Astrocyte (in vitro differentiated cells and primary cell): ENCODE measurements around the gene SORD. TPM values are rescaled to one million over a fixed set of nuclear protein-coding genes. Genes with fewer than 3 reads are reported as not detected.
"Not testable (repeated sequence)": the region's sequence is repeated elsewhere in the genome, so short reads cannot be mapped to it uniquely, and the experiment has no call there.

ENCODE experiments used
- DNase-seq: peaks from one replicate; pipeline ENCODE4 v3.0.0-alpha.2; 2010; ENCODE audit warnings: low read depth
- FAIRE-seq: peaks from 2 replicates; lab custom pipeline; 2011; peaks lifted over from hg19 to GRCh38; lab: Jason Lieb, UNC
- H2AFZ ChIP-seq: 2 replicates; pipeline ENCODE4 v1.6.0; 2012; ENCODE audit warnings: low read depth, low read length, inconsistent platforms
- H3K27ac ChIP-seq: 2 replicates; pipeline ENCODE4 v1.5.1; 2011; ENCODE audit warnings: low read depth, low read length, inconsistent platforms
- H3K27me3 ChIP-seq: 2 replicates; pipeline ENCODE4 v1.6.0; 2011; ENCODE audit warnings: low read length, inconsistent platforms; ENCODE audit not compliant: insufficient read depth
- H3K36me3 ChIP-seq: 2 replicates; pipeline ENCODE4 v1.5.1; 2011; ENCODE audit warnings: low read length, inconsistent platforms; ENCODE audit not compliant: insufficient read depth
- H3K4me1 ChIP-seq: 2 replicates; pipeline ENCODE4 v1.5.1; 2011; ENCODE audit warnings: low read length, inconsistent platforms; ENCODE audit not compliant: insufficient read depth
- H3K4me2 ChIP-seq: 2 replicates; pipeline ENCODE4 v1.6.0; 2012; ENCODE audit warnings: low read length, inconsistent platforms
- H3K4me3 ChIP-seq: 2 replicates; pipeline ENCODE4 v1.5.1; 2011; ENCODE audit warnings: low read depth, mild to moderate bottlenecking, low read length, inconsistent platforms; ENCODE audit not compliant: insufficient read depth
- H3K79me2 ChIP-seq: 2 replicates; pipeline ENCODE4 v1.6.0; 2012; ENCODE audit warnings: mild to moderate bottlenecking, low read length, inconsistent platforms; ENCODE audit not compliant: insufficient read depth
- H3K9ac ChIP-seq: 2 replicates; pipeline ENCODE4 v1.6.0; 2012; ENCODE audit warnings: mild to moderate bottlenecking, low read length, inconsistent platforms
- H3K9me3 ChIP-seq: 2 replicates; pipeline ENCODE4 v1.5.1; 2012; ENCODE audit warnings: low read depth, mild to moderate bottlenecking, low read length, inconsistent platforms; ENCODE audit not compliant: insufficient read depth
- H4K20me1 ChIP-seq: 2 replicates; pipeline ENCODE4 v1.6.0; 2012; ENCODE audit warnings: low read length, inconsistent platforms; ENCODE audit not compliant: insufficient read depth
- H3K27ac Mint-ChIP-seq: one replicate; pipeline ENCODE4 v1.8.0; 2021; ENCODE audit warnings: mild to moderate bottlenecking, mixed read lengths; ENCODE audit not compliant: unreplicated experiment
- H3K27me3 Mint-ChIP-seq: one replicate; pipeline ENCODE4 v1.8.0; 2021; ENCODE audit warnings: low read depth, mixed read lengths; ENCODE audit not compliant: unreplicated experiment
- H3K36me3 Mint-ChIP-seq: one replicate; pipeline ENCODE4 v1.8.0; 2021; ENCODE audit warnings: low read depth, mixed read lengths; ENCODE audit not compliant: unreplicated experiment
- H3K4me1 Mint-ChIP-seq: one replicate; pipeline ENCODE4 v1.8.0; 2021; ENCODE audit warnings: low read depth, mixed read lengths; ENCODE audit not compliant: unreplicated experiment
- H3K4me3 Mint-ChIP-seq: one replicate; pipeline ENCODE4 v1.8.0; 2021; ENCODE audit warnings: mild to moderate bottlenecking, moderate library complexity, mixed read lengths; ENCODE audit not compliant: unreplicated experiment
- H3K9me3 Mint-ChIP-seq: one replicate; pipeline ENCODE4 v1.8.0; 2021; ENCODE audit warnings: mild to moderate bottlenecking, mixed read lengths; ENCODE audit not compliant: unreplicated experiment
- CTCF ChIP-seq: IDR thresholded peaks from 2 replicates; pipeline ENCODE4 v1.5.1; 2011; ENCODE audit warnings: low read depth, mild to moderate bottlenecking, inconsistent platforms, low read length, moderate library complexity; ENCODE audit not compliant: insufficient read depth
- EZH2 ChIP-seq: IDR thresholded peaks from 2 replicates; pipeline ENCODE4 v1.6.1; 2012; ENCODE audit warnings: mild to moderate bottlenecking, low read length, inconsistent platforms; ENCODE audit not compliant: insufficient read depth
- total RNA-seq: library from RNA; stranded (reverse); gene quantifications from 2 replicates; pipeline ENCODE4 v1.2.1, GENCODE V29; 2021

SORD gene
- total RNA-seq, 1 donor from 2014 or later = 26.2 TPM

DNA sequence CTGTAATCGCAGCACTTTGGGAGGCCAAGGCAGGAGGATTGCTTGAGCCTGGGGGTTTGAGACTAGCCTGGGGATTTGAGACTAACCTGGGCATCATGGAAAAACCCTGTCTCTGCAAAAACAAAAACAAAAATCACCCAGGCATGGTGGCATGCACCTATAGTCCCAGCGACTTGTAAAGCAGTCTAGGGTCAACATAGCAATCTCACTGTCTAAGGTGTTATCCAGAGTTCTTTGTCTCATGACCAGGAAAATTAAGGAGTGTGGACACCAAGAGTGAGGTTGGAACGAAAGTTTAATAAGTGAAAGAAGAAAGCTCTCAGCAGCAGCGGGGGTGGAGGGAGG lies 25.4 kb downstream of the SORD start:
- peaks cover 31% of the 10 kb centered on the region for H3K36me3 Mint-ChIP-seq
- H3K4me3 ChIP-seq, FAIRE-seq, H3K27ac ChIP-seq, H3K79me2 ChIP-seq, H3K4me1 ChIP-seq, H3K4me2 ChIP-seq, H3K27ac Mint-ChIP-seq, H3K9ac ChIP-seq, H2AFZ ChIP-seq, H3K4me3 Mint-ChIP-seq, H3K27me3 ChIP-seq, H3K4me1 Mint-ChIP-seq, DNase-seq, H4K20me1 ChIP-seq, H3K27me3 Mint-ChIP-seq, H3K36me3 ChIP-seq, H3K9me3 ChIP-seq, H3K9me3 Mint-ChIP-seq: not testable (repeated sequence)

DNA sequence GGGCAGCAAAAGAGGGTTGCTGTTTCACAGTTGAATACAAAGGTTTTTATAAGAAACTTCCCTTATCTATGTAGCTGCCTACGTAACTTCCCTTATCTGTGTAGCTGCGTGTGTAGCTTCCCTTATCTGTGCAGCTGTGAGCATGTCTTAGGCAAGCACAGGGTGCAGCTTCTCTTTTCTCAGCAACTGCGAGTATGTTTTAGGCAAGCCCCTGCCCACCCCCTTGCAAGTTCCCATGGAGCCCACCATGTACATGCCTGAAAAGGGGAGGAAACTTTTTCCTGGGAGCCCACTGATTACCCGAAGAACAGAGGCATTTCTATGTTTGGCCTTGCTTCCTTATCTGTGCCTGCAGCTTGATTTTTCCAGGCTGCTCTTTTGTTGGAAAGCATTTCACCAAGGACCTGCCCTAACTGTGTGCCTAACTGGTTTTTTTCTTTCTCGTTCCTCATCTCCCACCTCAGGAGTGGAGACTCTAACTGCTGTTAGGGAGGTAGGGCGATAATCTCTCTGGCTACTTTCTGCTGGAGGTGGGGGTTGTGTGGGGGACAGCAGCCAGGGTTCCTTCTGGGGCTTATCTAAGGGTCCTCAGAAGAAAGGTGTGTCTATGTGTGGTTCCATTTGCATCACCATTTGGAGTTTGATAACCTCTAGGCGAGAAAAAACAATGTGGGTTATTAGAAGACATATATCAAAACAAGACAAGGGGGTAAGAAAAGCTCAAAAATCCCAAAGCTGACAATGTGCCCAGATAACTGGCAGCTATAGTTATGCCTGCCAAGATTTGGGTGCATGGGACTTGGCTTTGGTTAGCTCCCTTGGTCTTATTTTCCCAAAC lies 26.0 kb downstream of the SORD start:
- H3K27me3 Mint-ChIP-seq = no peaks in the 10 kb centered on the region
- peaks cover 31% of the 10 kb centered on the region for H3K36me3 Mint-ChIP-seq
- no peak overlapping the region for H3K4me3 Mint-ChIP-seq
- no peak overlapping the region for H3K27ac Mint-ChIP-seq
- Histone ChIP-seq H2AFZ (no peak overlapping the region), H3K9ac (no peak overlapping the region), H3K4me2 (no peak overlapping the region), H4K20me1 (no peaks in the 10 kb centered on the region), H3K27me3 (no peaks in the 10 kb centered on the region), H3K9me3 (no peaks in the 10 kb centered on the region), H3K79me2 (no peaks in the 10 kb centered on the region), H3K27ac (peak overlapping the region; percentile 33), H3K4me1 (no peaks in the 10 kb centered on the region), H3K36me3 (peaks cover 2% of the 10 kb centered on the region), H3K4me3 (no peak overlapping the region)
- H3K9me3 Mint-ChIP-seq = peaks cover 9% of the 10 kb centered on the region
- DNase-seq = peak; percentile 64
- H3K4me1 Mint-ChIP-seq = no peaks in the 10 kb centered on the region
- no peak for FAIRE-seq
- TF ChIP-seq EZH2 = no peak
- no peak for TF ChIP-seq CTCF

DNA sequence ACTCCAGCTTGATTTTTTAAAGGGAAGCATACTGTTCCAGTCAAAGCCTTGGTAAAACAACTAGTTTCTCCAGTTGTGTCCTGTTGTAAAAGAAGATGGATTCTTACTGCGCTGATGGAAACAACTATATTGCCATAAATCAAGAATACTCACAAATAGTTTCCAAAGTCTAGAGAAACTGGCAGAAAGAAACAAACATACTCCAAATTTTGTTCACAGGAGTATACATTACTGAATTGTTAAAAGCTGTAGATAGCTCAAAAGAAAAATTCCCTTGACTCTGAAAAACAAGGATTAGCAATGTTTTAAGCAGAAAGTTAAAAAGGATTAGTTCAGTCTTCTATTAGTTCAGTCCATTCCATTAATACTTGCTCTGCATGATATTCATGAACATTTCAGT lies 27.6 kb downstream of the SORD start:
- Histone ChIP-seq H3K9ac (no peak overlapping the region), H3K4me2 (no peak overlapping the region), H3K36me3 (peaks cover 2% of the 10 kb centered on the region), H3K4me1 (no peaks in the 10 kb centered on the region), H3K79me2 (no peaks in the 10 kb centered on the region), H2AFZ (no peak overlapping the region), H3K27me3 (no peaks in the 10 kb centered on the region), H3K4me3 (no peak overlapping the region), H3K9me3 (no peaks in the 10 kb centered on the region), H4K20me1 (no peaks in the 10 kb centered on the region), H3K27ac (no peak overlapping the region)
- Mint-ChIP-seq H3K36me3 (peaks cover 31% of the 10 kb centered on the region), H3K27me3 (no peaks in the 10 kb centered on the region), H3K9me3 (peaks cover 9% of the 10 kb centered on the region), H3K4me1 (no peaks in the 10 kb centered on the region), H3K4me3 (no peak overlapping the region), H3K27ac (no peak overlapping the region)
- FAIRE-seq = no peak
- no peak for DNase-seq
- TF ChIP-seq CTCF (no peak), EZH2 (no peak)

- not testable (repeated sequence) for H3K9ac ChIP-seq, H3K27ac Mint-ChIP-seq, H3K4me1 ChIP-seq, H3K4me1 Mint-ChIP-seq, H4K20me1 ChIP-seq, H2AFZ ChIP-seq, FAIRE-seq, H3K27me3 ChIP-seq, H3K27ac ChIP-seq, H3K4me3 ChIP-seq, H3K27me3 Mint-ChIP-seq, DNase-seq, H3K9me3 ChIP-seq, H3K4me2 ChIP-seq, H3K4me3 Mint-ChIP-seq, H3K36me3 ChIP-seq, H3K9me3 Mint-ChIP-seq, H3K79me2 ChIP-seq
- peaks cover 30% of the 10 kb centered on the region for H3K36me3 Mint-ChIP-seq
Observed at GRCh38 chr15:45052676-45053075, 29.7 kb downstream of the SORD start.
